CD4-positive, alpha-beta memory T cell (primary cell): ENCODE measurements around the gene PPP6R2. TPM values are rescaled to one million over a fixed set of nuclear protein-coding genes. Genes with fewer than 3 reads are reported as not detected.

Experiments used
- CTCF ChIA-PET: fragments of 350-600 bp; sonication (Branson Sonifier 250); formaldehyde crosslinking; loops from one replicate; lab custom pipeline; 2021; ENCODE audit warnings: inconsistent platforms; ENCODE audit not compliant: partially characterized antibody; lab: Charles Lee
- POLR2A ChIA-PET: fragments of 350-600 bp; sonication (Branson Sonifier 250); formaldehyde crosslinking; loops from one replicate; lab custom pipeline; 2021; ENCODE audit not compliant: partially characterized antibody; lab: Charles Lee
- DNase-seq, 5 donors: peaks; one replicate each; pipeline versions ENCODE4 v3.0.0 to v3.0.0-alpha.2; 2020 to 2022; ENCODE audit warnings: mixed read lengths in 1 of 5
- H3K27ac ChIP-seq: one replicate; pipeline ENCODE4 v1.7.0; 2013; ENCODE audit warnings: low read depth, low read length
- H3K27me3 ChIP-seq: 2 replicates; pipeline ENCODE4 v1.7.0; 2013; ENCODE audit warnings: mild to moderate bottlenecking, low read length, moderate library complexity; ENCODE audit not compliant: insufficient read depth
- H3K36me3 ChIP-seq: 2 replicates; pipeline ENCODE4 v1.7.0; 2013; ENCODE audit warnings: mild to moderate bottlenecking, low read length, moderate library complexity; ENCODE audit not compliant: insufficient read depth
- H3K4me1 ChIP-seq: 2 replicates; pipeline ENCODE4 v1.7.0; 2013; ENCODE audit warnings: mild to moderate bottlenecking, low read length, moderate library complexity; ENCODE audit not compliant: insufficient read depth
- H3K4me3 ChIP-seq, 2 donors: one replicate each; pipeline ENCODE4 v1.7.0; 2013; ENCODE audit warnings: low read length in 2 of 2, mild to moderate bottlenecking in 1 of 2
- H3K9me3 ChIP-seq, 2 donors: one replicate each; pipeline ENCODE4 v1.7.0; 2013; ENCODE audit warnings: low read length in 2 of 2, control low read depth in 1 of 2; ENCODE audit not compliant: control insufficient read depth in 1 of 2
- H3K27ac Mint-ChIP-seq, 7 donors: one replicate each; pipeline ENCODE4 v1.8.0; 2020 to 2021; ENCODE audit warnings: mixed read lengths in 7 of 7, mild to moderate bottlenecking in 6 of 7, inconsistent platforms in 3 of 7, moderate library complexity in 3 of 7
- H3K27me3 Mint-ChIP-seq, 2 donors: one replicate each; pipeline ENCODE4 v1.8.0; 2020 to 2021; ENCODE audit warnings: mixed read lengths in 2 of 2
- H3K36me3 Mint-ChIP-seq, 2 donors: one replicate each; pipeline ENCODE4 v1.8.0; 2020 to 2021; ENCODE audit warnings: mixed read lengths in 2 of 2, inconsistent platforms in 1 of 2, mild to moderate bottlenecking in 1 of 2
- H3K4me1 Mint-ChIP-seq, 4 donors: one replicate each; pipeline ENCODE4 v1.8.0; 2020 to 2021; ENCODE audit warnings: mixed read lengths in 4 of 4, mild to moderate bottlenecking in 1 of 4
- H3K4me3 Mint-ChIP-seq, 8 donors: one replicate each; pipeline ENCODE4 v1.8.0; 2020 to 2021; ENCODE audit warnings: mixed read lengths in 8 of 8, mild to moderate bottlenecking in 7 of 8, moderate library complexity in 6 of 8, inconsistent platforms in 3 of 8
- H3K9me3 Mint-ChIP-seq, 8 donors: one replicate each; pipeline ENCODE4 v1.8.0; 2020 to 2021; ENCODE audit warnings: mixed read lengths in 8 of 8, mild to moderate bottlenecking in 5 of 8, inconsistent platforms in 3 of 8, moderate library complexity in 1 of 8
- intact Hi-C: fragments of 100-400 bp; cut with micrococcal nuclease; formaldehyde crosslinking; loops from one replicate; pipeline ENCODE4 v1.15.1; 2023
- polyA plus RNA-seq, 2 donors: library from polyadenylated mRNA; unstranded; fragments of 300-500 nt; fragmentation: Illumina TruSeq; gene quantifications; one replicate each; pipeline ENCODE4 v1.2.3, GENCODE V29; 2021
- total RNA-seq, 2 experiments: library from RNA; stranded (reverse); gene quantifications; one replicate each; pipeline ENCODE4 v1.2.3, GENCODE V29; 2021

The PPP6R2 gene
- total and polyA plus RNA-seq, 4 experiments from 2014 or later, result 13.3 to 91.2 (median 53.9) TPM

GRCh38 chr22:50337262-50338041, 5.7 kb upstream of the PPP6R2 start:
- Mint-ChIP-seq H3K4me1 (peaks cover 3 to 6% (median 4%) of the 10 kb centered on the region in 4 donors), H3K27ac (no peak overlapping the region), H3K9me3 (no peaks in the 10 kb centered on the region), H3K27me3 (no peaks in the 10 kb centered on the region), H3K4me3 (no peak overlapping the region), H3K36me3 (peaks cover 0 to 2% of the 10 kb centered on the region in 2 donors)
- no peaks in the 10 kb centered on the region for H3K36me3 ChIP-seq
- intact Hi-C loops, result no loop called here
- ChIA-PET CTCF (no interaction called here), POLR2A (no interaction called here)
- no peaks in the 10 kb centered on the region for H3K27me3 ChIP-seq
- no peak overlapping the region for H3K4me3 ChIP-seq
- H3K4me1 ChIP-seq, result peaks cover 11% of the 10 kb centered on the region
- DNase-seq, result no peak
- no peak overlapping the region for H3K27ac ChIP-seq
- no peaks in the 10 kb centered on the region for H3K9me3 ChIP-seq

GRCh38 chr22:50338042-50338573, 5.0 kb upstream of the PPP6R2 start:
- peaks cover 3 to 12% (median 4%) of the 10 kb centered on the region in 4 donors for H3K4me1 Mint-ChIP-seq
- no peak overlapping the region for H3K4me3 Mint-ChIP-seq
- Histone ChIP-seq H3K27me3 (no peaks in the 10 kb centered on the region), H3K27ac (no peak overlapping the region), H3K9me3 (no peaks in the 10 kb centered on the region), H3K4me3 (no peak overlapping the region), H3K36me3 (no peaks in the 10 kb centered on the region), H3K4me1 (peaks cover 14% of the 10 kb centered on the region)
- intact Hi-C loops, result no loop called here
- no peak overlapping the region for H3K27ac Mint-ChIP-seq
- POLR2A ChIA-PET, result no interaction called here
- peak in 1 of 5 donors; percentile 2 for DNase-seq
- CTCF ChIA-PET, result no interaction called here
- H3K9me3 Mint-ChIP-seq, result no peaks in the 10 kb centered on the region
- peaks cover 0 to 2% of the 10 kb centered on the region in 2 donors for H3K36me3 Mint-ChIP-seq
- no peaks in the 10 kb centered on the region for H3K27me3 Mint-ChIP-seq

GRCh38 chr22:50338860-50339462, 4.2 kb upstream of the PPP6R2 start:
- Mint-ChIP-seq H3K4me1 (peaks cover 3 to 12% (median 4%) of the 10 kb centered on the region in 4 donors), H3K27ac (no peak overlapping the region), H3K4me3 (no peak overlapping the region), H3K36me3 (peaks cover 0 to 2% of the 10 kb centered on the region in 2 donors), H3K9me3 (no peaks in the 10 kb centered on the region), H3K27me3 (no peaks in the 10 kb centered on the region)
- ChIA-PET CTCF (no interaction called here), POLR2A (no interaction called here)
- Histone ChIP-seq H3K36me3 (no peaks in the 10 kb centered on the region), H3K27ac (no peak overlapping the region), H3K9me3 (no peaks in the 10 kb centered on the region), H3K27me3 (no peaks in the 10 kb centered on the region), H3K4me1 (peaks cover 14% of the 10 kb centered on the region), H3K4me3 (no peak overlapping the region)
- DNase-seq, result peak in 1 of 5 donors; percentile 13
- intact Hi-C loops, result no loop called here

GRCh38 chr22:50339945-50340879, 2.9 kb upstream of the PPP6R2 start:
- POLR2A ChIA-PET, result interaction anchor here (1.2 to 2.6 kb wide), 3 partner anchors 68 to 167 kb away, joined by 5 to 16 read pairs (median 5); partner anchors contain the start of genes HDAC10, LMF2 and NCAPH2
- H3K27ac Mint-ChIP-seq, result no peak overlapping the region

GRCh38 chr22:50341977-50342650, 1.0 kb upstream of the PPP6R2 start:
- H3K9me3 ChIP-seq, result no peaks in the 10 kb centered on the region
- H3K4me1 ChIP-seq, result peaks cover 28% of the 10 kb centered on the region
- Mint-ChIP-seq H3K27me3 (no peaks in the 10 kb centered on the region), H3K4me3 (peak overlapping the region; percentile 80 to 93 (median 88)), H3K9me3 (no peaks in the 10 kb centered on the region), H3K36me3 (peaks cover 0 to 2% of the 10 kb centered on the region in 2 donors), H3K4me1 (peaks cover 3 to 12% (median 5%) of the 10 kb centered on the region in 4 donors), H3K27ac (peak overlapping the region; percentile 92 to 97 (median 95))
- intact Hi-C loops, result loop anchor here (1.0 to 5.0 kb wide), 11 partner anchors 15 to 279 kb away; partner anchors contain the start of genes CHKB, DENND6B and LMF2
- H3K27me3 ChIP-seq, result no peaks in the 10 kb centered on the region
- ChIA-PET POLR2A (interaction anchor here (1.0 to 2.6 kb wide), 13 partner anchors 14 to 286 kb away, joined by 3 to 16 read pairs (median 5); partner anchors contain the start of genes ARSA, HDAC10, SCO2 and TUBGCP6), CTCF (interaction anchor here (0.7 to 2.7 kb wide), 29 partner anchors 9 to 279 kb away, joined by 3 to 24 read pairs (median 5); partner anchors contain the start of genes DENND6B, HDAC10, LMF2 and SCO2)
- no peaks in the 10 kb centered on the region for H3K36me3 ChIP-seq
- peak overlapping the region; percentile 39 to 70 for H3K4me3 ChIP-seq
- H3K27ac ChIP-seq, result peak overlapping the region; percentile 84
- peak; percentile 83 to 89 (median 86) for DNase-seq

More at GRCh38 chr22:50339945-50340879, 2.9 kb upstream of the PPP6R2 start:
- Histone ChIP-seq H3K4me1 (peaks cover 14% of the 10 kb centered on the region), H3K27me3 (no peaks in the 10 kb centered on the region), H3K27ac (no peak overlapping the region), H3K4me3 (no peak overlapping the region), H3K36me3 (no peaks in the 10 kb centered on the region), H3K9me3 (no peaks in the 10 kb centered on the region)
- CTCF ChIA-PET, result interaction anchor here (1.8 to 2.7 kb wide), 9 partner anchors 8 to 186 kb away, joined by 9 to 24 read pairs (median 11); partner anchors contain the start of genes DENND6B, HDAC10, SCO2 and TUBGCP6
- intact Hi-C loops, result loop anchor here (5.0 kb wide), 1 partner anchor 193 kb away; no protein-coding TSS in a partner anchor
- Mint-ChIP-seq H3K36me3 (peaks cover 0 to 2% of the 10 kb centered on the region in 2 donors), H3K27me3 (no peaks in the 10 kb centered on the region), H3K4me1 (peaks cover 3 to 12% (median 4%) of the 10 kb centered on the region in 4 donors), H3K4me3 (no peak overlapping the region), H3K9me3 (no peaks in the 10 kb centered on the region)
- DNase-seq, result peak in 1 of 5 donors; percentile 29

GRCh38 chr22:50343541-50343935, 411 bp downstream of the PPP6R2 start:
- peak overlapping the region in 1 of 2 donors; percentile 70 for H3K4me3 ChIP-seq
- H3K4me1 Mint-ChIP-seq, result peaks cover 3 to 12% (median 5%) of the 10 kb centered on the region in 4 donors
- no peaks in the 10 kb centered on the region for H3K9me3 Mint-ChIP-seq
- intact Hi-C loops, result loop anchor here (2.0 to 5.0 kb wide), 4 partner anchors 163 to 277 kb away; partner anchors contain the start of genes CHKB and LMF2
- no peaks in the 10 kb centered on the region for H3K27me3 Mint-ChIP-seq
- CTCF ChIA-PET, result no interaction called here
- peak overlapping the region in 6 of 8 donors; percentile 10 to 68 (median 55) for H3K4me3 Mint-ChIP-seq
- H3K27ac ChIP-seq, result peak overlapping the region; percentile 84
- H3K27ac Mint-ChIP-seq, result peak overlapping the region in 2 of 7 donors; percentile 42 to 62
- H3K36me3 Mint-ChIP-seq, result peaks cover 0 to 2% of the 10 kb centered on the region in 2 donors
- H3K4me1 ChIP-seq, result peaks cover 41% of the 10 kb centered on the region
- H3K36me3 ChIP-seq, result no peaks in the 10 kb centered on the region
- DNase-seq, result peak in 1 of 5 donors; percentile 47
- H3K27me3 ChIP-seq, result no peaks in the 10 kb centered on the region
- H3K9me3 ChIP-seq, result no peaks in the 10 kb centered on the region
- POLR2A ChIA-PET, result interaction anchor here (0.6 to 1.2 kb wide), 4 partner anchors 126 to 278 kb away, joined by 3 to 5 read pairs (median 4); partner anchors contain the start of genes LMF2 and NCAPH2
